ENCODE results near the gene KATNA1.
"Not testable (repeated sequence)": the region's sequence is repeated elsewhere in the genome, so short reads cannot be mapped to it uniquely, and the experiment has no call there.

The KATNA1 gene

DNA sequence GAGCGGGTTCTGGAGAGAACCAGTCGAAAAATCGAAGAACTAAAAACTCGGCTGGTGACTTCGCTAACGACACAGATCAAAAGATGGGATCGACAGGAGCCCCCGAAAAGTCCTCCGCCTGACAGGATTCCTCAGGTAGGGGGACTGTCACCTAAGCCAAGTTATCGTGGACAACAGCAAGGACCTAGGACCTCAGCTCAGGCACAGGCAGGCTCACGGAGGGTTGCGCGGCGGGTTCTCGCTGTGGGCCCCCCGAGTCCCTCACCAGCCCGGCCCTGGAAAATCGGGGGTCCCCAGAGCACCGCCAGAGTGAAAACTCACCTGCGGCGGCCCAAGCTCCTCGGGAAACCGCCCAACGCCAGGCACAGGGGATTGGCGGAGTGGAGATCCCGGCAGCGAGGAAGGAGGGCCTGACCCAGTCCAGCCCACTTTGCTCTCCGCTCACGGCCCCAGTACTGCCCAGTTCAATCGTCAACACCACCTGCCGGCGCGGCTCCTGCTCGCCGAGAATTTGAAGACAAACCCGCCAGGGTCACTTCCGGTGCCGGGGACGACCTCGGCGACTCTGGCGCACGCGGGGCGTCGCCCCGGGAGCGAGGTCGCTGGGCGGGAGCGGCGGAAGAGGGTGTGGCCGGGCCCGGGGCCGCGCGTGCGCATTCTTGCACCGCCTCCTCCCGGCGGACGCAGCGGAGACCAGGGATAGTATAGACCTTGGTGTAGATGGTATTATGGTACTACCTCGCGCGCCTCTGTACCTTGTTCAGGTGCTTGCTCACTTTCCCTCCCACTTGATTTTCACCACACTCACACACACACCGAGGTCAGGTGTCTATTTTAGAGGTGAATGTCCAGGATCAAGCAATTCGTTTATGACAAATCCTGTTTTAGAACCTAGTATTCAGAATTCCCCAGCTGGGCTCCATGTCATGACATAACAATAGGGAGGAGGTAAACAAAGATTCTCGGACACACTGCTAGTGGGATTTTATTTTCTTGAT, at the start of gene KATNA1:
TSS of gene KATNA1 (minus strand) at position 567 of the 998 bp plus-strand sequence. CDS start 10,167 bp downstream, outside the sequence.
- peak; percentile 91 for DNase-seq

DNA sequence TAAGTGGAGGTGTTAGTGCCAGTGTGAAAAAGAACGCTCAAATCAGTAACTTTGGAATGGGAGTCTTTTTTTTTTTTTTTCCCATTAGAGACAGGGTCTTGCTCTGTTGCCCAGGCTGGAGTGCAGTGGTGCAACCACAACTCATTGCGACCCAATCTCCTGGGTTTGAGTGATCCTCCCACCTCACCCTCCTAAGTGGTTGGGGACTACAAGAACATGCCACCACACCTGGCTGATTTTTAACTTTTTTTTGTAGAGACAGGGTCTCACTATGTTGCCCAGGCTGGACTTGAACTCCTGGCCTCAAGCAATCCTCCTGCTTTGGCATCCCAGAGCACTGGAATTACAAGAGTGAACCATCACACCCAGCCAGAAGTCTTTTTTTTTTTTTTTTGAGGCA, 49.7 kb upstream of the KATNA1 start:
- no peak for DNase-seq

DNA sequence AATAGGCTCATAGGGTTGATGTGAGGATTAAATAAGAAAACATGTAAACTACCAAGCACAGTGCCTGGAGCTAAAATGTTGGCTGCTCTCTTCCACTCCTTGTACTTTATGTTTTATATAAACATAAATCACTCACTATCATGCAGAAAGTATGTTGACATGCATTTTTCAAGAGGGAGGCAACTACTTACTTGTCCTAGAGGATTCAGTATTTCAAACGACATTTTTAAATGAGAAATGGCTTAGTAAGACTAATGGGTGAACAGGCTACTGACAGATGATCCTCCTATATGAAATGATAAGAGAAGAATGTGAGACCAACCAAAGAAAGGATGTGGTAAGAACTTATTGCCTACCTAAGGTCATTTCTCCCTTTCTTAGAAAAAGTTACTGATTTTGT, 48.4 kb upstream of the KATNA1 start:
- no peak for DNase-seq

DNA sequence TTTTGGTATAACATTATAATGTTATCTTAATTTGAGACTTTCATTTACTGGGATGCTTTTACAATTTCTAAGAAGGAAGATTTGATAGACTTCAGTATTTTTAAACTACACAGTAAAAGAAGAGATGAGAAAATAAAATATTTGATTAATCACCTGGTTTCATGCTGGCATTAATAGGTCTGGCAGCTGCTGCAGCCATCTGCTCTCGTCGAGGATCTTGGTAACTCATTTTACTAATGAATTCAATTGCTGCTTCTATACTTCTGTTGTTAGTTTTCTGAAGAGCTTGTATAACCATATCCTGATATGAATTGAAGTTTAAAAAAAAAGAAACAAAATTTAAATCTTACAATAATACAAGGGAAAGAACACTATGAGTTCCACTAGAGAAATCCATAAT, 46.4 kb upstream of the KATNA1 start:
- DNase-seq: no peak

DNA sequence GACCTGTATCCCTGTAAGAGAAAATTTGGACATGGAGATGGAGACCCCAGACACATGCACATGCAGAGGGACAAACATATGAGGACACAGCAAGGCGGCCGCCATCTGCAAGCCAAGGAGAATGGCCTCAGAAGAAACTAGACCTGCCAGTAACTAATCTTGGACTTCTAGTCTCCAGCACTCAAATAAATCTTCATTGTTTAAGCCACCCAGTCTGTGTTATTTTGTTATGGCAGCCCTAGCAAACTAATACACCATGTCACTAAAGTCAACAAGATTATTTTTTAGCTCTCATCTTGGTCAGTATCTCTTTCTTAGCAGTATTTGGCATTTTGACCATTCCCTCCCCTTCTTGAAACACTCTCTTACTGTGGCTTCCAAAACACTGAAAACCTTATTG, 42.7 kb upstream of the KATNA1 start:
- no peak for DNase-seq

DNA sequence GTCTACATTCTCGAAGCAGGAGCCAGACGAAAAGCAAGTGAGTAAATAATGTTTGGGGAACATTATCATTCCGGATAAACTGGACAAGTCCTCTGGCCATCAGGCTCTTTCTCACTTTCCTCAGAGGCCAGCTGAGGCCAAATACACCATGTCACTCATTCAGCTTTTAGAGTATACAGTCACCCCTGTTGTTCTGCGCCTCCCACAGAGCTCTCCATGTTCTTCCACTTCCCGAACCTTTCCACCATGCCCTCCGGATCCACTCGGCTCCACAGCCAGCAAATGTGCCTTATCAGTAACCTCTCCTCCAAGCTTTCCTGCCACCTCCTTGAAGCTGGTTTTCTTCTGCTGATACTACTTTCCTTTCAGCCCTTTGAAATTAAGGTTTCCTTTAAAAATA, 37.7 kb upstream of the KATNA1 start:
- DNase-seq: no peak

DNA sequence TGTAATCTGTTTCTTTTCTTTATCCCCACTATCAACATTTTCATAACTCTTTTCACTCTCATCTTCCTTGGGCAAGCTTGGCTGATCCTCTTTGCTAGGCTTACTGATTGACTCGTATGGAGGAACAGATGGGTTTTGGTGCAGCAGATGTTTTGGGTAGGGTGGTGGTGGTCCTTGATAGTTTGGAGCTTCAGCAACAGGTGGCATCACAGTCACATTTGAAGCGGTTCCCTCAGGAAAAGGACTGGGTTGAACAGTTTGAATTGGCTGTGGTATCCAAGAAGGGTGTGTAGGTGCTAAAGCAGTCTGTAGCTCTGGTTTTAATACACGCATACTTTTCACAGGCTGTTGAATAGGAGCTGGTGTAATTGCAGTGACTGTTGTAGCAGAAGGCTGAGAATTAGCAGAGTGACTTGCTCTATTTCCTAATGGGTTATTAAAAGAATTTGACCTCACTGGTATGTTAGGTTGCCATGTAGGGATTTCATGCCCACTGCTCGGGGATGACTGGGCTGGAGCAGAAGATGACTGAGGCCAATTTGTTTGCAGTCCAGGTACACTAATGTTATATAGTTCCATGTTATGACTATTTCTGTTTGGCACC, 34.8 kb upstream of the KATNA1 start:
- no peak for DNase-seq

DNA sequence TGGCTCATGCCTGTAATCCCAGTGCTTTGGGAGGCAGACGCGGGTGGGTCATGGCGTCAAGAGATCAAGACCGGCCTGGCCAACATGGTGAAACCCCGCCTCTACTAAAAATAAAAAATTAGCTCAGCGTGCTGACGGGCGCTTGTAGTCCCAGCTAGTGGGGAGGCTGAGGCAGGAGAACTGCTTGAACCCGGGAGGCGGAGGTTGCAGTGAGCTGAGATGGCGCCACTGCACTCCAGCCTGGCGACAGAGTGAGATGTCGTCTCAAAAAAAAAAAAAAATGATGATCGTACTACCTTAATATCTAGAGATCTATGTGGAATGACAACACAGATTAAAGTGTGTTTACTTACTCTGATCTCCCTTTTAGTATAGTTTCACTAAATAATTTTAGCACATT, 33.3 kb upstream of the KATNA1 start:
- not testable (repeated sequence) for DNase-seq

DNA sequence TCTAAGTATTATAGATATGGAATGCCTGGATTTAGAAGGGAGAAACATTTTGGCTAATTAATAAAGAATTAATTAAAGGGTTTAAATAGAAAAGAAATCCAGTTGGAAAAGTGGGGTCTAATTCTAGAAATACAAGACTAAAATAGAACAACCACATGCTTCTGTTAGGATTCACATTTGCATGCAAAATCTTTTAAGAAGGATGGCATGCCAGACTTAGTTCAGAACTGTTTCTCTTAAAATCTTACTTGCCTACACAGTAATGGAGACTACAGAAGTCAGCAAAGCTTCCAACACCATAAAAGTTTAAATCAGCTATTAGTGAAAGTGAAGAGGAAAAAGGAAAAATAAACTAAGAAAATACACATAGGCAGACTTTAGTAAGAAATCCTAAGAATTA, 32.7 kb upstream of the KATNA1 start:
- no peak for DNase-seq

DNA sequence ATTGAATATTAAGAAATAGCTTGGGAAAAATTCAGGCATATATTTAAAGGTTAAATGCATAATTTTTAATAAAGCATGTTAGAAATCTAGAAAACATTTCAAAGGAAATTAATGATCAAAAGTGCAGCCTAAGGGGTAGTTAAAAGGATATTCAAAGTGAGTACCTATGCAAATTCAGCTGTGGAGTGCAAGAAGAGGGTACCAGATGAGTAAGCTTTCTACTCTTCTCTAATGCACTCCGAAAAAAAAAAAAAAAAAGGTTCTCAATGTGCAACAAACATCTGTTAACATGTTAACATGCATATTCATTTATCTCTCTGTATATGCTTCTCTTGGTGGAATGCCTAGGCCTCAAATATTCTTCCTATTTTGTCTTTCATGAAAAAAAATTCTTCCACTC, 32.0 kb upstream of the KATNA1 start:
- no peak for DNase-seq

DNA sequence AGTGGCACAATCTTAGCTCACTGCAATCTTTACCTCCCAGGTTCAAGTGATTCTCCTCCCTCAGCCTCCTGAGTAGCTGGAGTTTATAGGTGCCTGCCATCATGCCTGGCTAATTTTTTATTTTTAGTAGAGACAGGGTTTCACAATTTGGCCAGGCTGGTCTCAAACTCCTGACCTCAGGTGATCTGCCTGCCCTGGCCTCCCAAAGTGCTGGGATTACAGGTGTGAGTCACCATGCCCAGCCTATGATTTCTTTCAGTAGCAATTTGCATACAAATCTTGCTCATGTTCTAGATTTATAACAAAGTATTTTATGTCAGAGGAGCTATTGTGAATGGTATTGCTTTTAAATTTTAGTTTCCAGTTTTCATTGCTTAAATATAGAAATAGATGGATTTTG, 23.8 kb upstream of the KATNA1 start:
- DNase-seq: not testable (repeated sequence)

DNA sequence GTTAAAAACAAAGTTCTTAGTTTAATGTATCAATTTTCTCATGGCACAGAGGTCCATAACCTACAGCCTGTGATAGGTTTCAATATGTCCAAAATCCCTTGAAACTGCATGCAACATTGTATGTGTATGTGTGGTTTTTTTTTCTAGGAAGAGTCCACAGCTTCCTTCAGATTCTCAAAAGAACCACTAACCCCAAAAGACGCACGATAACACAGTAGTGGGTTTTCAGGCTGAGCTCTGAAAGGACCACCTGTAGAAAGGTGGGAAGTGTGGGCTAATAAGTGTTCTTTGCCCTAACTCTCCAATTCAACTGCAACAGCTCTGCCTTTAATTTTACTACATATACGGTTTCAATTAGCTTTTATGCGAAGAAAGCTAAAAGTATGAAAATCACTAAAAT, 11.5 kb upstream of the KATNA1 start:
- no peak for DNase-seq

DNA sequence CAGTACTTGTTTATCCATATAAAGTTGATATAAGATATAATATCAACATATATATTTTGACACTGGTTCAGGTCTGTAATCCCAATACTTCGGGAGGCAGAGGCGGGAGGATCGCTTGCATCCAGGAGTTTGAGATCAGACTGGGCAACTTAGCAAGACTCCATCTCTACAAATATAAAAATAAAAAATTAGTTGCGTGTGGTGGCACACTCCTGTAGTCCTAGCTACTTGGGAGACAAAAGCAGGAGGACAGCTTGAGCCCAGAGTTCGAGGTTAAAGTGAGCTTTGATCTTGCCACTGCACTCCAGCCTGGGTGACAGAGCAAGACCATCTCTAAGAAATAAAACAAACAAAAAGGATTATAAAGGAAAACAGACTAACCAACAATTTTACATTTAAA, 8.9 kb upstream of the KATNA1 start:
- no peak for DNase-seq

DNA sequence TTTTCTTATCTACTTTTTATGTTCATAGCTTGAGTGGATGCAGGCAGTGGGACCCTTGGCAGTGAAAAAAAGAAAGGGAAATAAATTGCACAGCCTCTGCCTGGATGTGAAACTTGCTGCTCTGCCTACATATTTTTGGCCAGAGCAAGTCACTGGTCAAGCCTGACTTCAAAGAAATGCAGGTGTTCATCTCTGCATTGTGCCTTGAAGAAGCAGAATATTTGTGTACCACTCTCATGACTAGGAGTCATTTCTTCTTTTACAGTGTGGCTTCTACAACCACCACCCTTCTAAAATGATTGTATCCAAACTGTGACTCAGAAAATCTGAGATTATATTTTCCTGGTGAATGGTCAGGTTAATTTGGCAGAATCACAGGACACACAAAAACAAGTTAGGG, 2.5 kb upstream of the KATNA1 start:
- no peak for DNase-seq

DNA sequence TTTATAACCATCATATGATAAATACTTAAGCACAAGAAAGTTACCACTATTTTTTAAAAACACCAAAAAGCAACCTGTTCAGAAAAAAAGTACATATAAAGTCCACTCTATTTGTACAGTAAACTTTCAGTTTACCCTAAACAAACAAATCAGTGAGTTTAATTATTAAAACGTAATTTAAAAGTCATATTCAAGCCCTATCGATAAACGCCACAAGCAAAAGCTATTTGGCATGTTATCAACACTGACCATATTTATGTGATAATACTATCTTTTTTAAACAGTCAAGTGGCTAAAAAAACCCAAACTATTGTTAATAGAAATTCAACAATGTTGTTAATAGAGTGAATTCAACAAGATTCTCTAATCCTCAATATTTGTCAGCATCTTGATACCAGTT, 1.9 kb downstream of the KATNA1 start:
- DNase-seq: peak; percentile 74

DNA sequence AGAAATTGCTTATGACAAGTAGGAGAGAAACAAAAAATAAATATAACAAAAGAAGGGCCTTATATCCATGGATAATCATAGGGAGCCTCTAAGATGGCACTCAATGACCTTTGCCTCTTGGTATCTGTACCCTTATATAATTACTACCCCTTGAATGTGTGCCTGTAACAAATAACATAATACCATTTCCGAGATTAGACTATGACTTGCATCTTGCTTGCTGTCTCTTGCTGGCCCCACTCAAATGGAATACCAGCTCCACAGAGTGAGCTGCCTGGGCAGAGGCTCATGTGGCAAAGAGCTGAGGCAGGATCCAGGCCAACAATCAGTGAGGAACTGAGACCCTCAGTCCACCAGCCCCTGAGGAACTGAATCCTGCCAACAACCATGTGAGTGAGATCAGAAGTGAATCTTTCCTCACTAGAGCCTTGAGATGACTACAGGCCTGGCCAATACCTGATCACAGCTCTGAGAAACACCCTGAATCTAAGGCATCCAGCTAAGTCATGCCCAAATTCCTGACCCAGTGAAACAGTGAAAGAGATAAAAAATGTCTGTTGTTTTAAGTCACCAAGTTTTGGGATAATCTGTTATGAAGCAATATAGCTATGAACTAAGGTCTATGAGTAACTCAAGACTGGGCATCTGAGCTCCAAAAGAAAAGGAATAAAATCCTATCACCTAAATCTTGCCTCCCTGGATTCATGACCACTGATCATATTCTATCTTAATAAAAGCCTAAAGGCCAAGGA, 5.5 kb downstream of the KATNA1 start:
- no peak for DNase-seq

DNA sequence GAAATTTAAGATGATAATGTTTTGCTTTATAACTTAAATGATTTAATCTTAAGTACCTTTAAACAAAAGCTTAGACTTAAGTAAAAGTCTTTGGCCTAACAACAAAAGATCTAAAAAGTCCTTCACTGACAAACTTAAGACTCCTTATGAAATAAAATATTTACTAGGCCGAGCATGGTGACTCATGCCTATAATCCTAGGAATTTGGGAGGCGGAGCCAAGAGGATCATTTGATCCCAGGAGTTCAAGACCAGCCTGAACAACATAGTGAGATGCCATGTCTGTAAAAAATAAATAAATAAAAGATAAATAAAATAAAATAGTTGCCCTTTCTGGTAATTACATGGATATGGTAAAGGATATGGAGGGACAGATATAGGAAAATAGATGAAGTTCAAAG, 12.4 kb downstream of the KATNA1 start:
- no peak for DNase-seq

DNA sequence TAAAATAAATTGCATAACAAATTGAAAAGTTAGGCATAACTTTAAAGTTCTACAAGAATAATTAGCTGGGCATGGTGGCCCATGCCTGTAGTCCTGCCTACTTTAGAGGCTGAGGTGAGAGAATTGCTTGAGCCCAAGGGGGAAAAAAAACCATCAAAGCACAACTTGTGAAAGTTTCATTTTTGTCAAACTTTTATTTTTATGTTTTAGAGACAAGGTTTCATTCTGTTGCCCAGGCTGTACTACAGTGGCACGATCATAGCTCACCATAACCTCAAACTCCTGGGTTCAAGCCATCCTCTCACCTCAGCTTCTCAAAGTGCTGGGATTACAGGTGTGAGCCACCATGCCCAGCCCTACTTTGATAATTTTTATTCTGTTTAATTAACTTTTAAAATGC, 14.2 kb downstream of the KATNA1 start:
- no peak for DNase-seq

DNA sequence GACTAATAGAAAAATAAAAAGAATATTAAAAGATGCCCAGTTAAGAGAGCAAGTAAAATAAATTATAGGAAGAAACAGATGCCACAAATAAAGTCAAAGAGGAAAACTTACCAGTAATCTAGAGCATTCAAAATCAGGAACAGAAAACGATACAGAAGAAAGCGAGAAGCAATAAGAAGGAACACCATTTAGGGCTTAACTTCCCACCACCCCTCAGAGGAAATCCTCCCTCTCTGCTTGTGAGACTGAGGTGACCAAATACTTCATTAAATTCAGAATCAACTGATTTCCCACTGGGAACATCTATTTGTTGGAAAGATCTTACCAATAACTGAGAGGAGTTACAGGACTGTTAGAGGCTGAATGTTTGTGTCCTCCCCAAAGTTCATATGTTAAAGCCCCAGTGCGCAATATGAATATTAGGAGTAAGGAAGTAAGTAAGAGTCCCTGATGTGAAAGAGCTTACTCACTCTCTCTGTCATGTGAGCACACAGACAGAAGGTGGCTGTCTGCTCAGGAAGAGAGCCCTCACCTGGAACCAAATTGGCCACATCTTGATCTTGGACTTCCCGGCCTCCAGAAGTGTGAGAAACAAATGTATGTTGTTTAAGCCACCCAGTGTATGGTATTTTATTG, 19.5 kb downstream of the KATNA1 start:
- no peak for DNase-seq

DNA sequence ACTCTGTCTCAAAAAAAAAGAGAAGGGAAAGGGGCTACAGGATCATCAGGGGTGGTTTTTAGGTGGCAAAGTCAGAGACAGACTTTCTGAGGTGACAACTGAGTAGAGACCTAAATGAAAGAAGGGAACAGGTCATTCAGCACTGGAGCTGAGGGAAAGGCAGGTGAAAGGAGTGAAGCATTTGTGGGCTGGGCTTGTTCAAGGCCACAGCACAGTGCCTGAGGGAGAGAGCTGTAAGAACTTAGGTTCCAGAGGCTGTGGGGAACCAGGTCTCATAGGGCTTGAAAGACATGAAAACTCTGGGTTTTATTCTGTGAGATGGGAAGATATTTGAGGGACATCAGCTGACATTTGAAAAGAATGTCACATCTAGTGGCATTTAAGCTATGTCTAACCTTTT, 20.8 kb downstream of the KATNA1 start:
- no peak for DNase-seq

DNA sequence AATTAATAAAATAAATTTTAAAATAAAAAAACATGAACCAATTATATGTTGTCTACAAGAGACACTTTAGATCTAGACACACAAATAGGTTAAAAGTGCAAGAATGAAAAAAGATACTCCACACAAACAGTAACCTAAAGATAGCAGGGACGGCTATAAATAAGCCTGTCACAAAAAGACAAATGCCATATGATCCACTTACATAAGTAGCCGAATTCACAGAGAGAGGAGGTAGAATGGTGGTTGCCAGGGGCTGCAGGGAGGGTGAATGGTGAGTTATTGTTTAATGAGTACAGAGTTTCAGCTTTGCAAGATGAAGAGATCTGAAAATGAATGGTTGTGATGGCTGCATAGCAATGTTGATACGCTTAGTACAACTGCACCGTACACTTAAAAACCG, 32.7 kb downstream of the KATNA1 start:
- no peak for DNase-seq

DNA sequence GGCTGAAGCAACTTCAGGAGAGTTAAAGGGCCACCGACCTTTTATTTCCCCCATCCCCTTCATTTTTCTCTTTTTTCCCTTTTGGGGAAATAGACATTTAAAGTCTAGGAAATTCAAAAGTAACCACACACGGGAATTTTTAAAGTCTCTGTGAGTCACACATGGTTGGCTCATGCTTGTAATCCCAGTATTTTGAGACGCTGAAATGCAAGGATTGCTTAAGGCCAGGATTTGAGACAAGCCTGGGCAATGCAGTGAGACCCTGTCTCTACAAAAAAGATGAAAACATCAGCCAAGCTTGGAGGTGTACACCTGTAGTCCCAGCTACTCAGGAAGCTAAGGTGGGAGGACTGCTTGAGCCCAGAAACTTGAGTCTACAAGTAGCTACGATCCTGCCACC, 34.2 kb downstream of the KATNA1 start:
- DNase-seq: no peak

DNA sequence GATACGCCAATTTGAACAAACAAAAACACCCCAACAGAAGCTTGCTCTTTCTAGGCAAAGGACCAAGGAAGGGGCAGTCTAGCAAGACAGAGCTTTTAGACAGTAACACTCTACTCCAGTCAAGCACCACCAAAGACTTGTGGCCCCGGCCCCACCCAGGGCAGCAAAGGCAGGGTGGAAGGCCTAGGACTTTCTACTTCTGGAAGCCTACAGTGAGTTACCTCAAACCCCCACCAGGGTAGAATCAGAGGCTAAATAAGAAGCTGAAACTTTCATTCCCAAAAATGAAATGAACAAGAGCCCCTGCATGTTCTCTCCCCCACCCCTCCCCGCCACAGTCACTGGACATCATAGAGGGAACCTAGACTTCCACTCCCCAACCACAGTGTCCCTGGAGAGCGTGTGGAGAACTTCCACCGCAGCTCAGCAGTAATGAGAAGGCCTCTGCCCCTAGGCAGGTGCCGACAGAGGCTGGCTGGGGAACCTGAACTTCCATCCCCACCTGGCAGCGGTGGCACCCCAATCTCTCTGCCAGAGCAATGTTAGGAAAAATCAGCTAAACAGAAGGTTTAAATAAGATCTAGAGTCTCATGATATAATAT, 40.0 kb downstream of the KATNA1 start:
- DNase-seq: no peak
